Neural cell (in vitro differentiated cells): ENCODE data around the gene VIT.

Experiments
- CTCF ChIP-seq: fragments of 450-650 bp; IDR thresholded peaks from 2 replicates; pipeline ENCODE4 v1.5.1; 2014; ENCODE audit warnings: antibody characterized with exemption, mild to moderate bottlenecking, moderate library complexity; ENCODE audit not compliant: poor library complexity, severe bottlenecking
- REST ChIP-seq: IDR thresholded peaks from 2 replicates; pipeline ENCODE4 v1.6.1; 2012; ENCODE audit warnings: borderline replicate concordance

- TF ChIP-seq CTCF (no peak), REST (no peak)
Observed at GRCh38 chr2:36769106-36769505, 72.6 kb downstream of the VIT start.
